Measurements from ENCODE around the gene BCAR3.

The BCAR3 gene

DNA sequence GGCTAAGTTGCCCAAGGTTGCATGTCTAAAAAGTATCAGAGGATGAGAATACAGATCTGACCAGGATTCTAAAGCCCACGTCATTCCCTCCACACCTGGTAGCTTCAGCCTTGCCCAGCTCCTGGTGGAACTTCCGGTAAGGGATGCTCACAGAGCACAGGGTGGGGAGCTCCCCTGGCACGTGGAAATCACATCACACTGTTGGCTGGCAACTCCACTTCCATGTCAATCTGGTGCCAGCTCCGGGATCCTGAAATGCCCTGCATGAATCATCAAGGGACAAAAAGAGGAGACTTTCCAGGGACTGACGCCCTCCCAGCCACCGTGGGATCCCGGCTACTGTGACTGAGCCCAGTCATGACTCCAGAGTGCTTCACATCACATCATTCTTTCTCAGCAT is 12.4 kb upstream of the BCAR3 start:
- no peak overlapping the region for H3K9ac ChIP-seq (ENCODE audit: low read length)
- no peak overlapping the region for H4K91ac ChIP-seq (ENCODE audit: low read depth, low read length)
- no peak overlapping the region for H2AK5ac ChIP-seq (ENCODE audit: low read length)
- no peak overlapping the region for H2AFZ ChIP-seq (ENCODE audit: insufficient read depth, low read length, poor library complexity)
- no peak overlapping the region for H4K8ac ChIP-seq (ENCODE audit: low read depth, low read length)
- no peak overlapping the region for H3K4me2 ChIP-seq (ENCODE audit: low read length)
- peaks cover 2% of the 10 kb centered on the region for H3K79me1 ChIP-seq (ENCODE audit: low read length)
- no peak overlapping the region for H3K23ac ChIP-seq (ENCODE audit: low read length)
- no CpG with 5 or more reads among the region's 7 CpGs for WGBS (ENCODE audit: extremely low coverage, insufficient coverage, insufficient read length)
- H3K27me3 ChIP-seq (ENCODE audit: insufficient read depth, low read length) = no peaks in the 10 kb centered on the region
- no peak overlapping the region for H2BK120ac ChIP-seq (ENCODE audit: insufficient read depth, low read length, poor library complexity)
- H4K12ac ChIP-seq (ENCODE audit: low read depth, low read length) = no peak overlapping the region
- H3K14ac ChIP-seq (ENCODE audit: low read length) = no peak overlapping the region
- H2BK5ac ChIP-seq (ENCODE audit: low read depth, low read length, poor library complexity) = no peak overlapping the region
- no peak overlapping the region for H3K18ac ChIP-seq (ENCODE audit: low read length)
- H3K27ac ChIP-seq (ENCODE audit: low read depth, low read length) = no peak overlapping the region
- H3K4me3 ChIP-seq (ENCODE audit: low read depth, low read length) = no peak overlapping the region
- no peaks in the 10 kb centered on the region for H3K9me3 ChIP-seq (ENCODE audit: insufficient read depth, low read depth, low read length)
- peaks cover 5 to 8% of the 10 kb centered on the region in 2 experiments for H3K4me1 ChIP-seq (ENCODE audit: control insufficient read depth in 1 of 2, insufficient read depth in 2 of 2, low read length in 2 of 2)
- no peak overlapping the region for H2BK12ac ChIP-seq (ENCODE audit: low read length)
- DNase-seq = no peak
- H3K4ac ChIP-seq (ENCODE audit: low read depth, low read length) = no peak overlapping the region
- H3K79me2 ChIP-seq (ENCODE audit: control insufficient read depth, insufficient read depth, low read length, poor library complexity) = no peaks in the 10 kb centered on the region
- H3K36me3 ChIP-seq (ENCODE audit: control insufficient read depth in 1 of 2, insufficient read depth in 2 of 2, low read length in 2 of 2) = no peaks in the 10 kb centered on the region

DNA sequence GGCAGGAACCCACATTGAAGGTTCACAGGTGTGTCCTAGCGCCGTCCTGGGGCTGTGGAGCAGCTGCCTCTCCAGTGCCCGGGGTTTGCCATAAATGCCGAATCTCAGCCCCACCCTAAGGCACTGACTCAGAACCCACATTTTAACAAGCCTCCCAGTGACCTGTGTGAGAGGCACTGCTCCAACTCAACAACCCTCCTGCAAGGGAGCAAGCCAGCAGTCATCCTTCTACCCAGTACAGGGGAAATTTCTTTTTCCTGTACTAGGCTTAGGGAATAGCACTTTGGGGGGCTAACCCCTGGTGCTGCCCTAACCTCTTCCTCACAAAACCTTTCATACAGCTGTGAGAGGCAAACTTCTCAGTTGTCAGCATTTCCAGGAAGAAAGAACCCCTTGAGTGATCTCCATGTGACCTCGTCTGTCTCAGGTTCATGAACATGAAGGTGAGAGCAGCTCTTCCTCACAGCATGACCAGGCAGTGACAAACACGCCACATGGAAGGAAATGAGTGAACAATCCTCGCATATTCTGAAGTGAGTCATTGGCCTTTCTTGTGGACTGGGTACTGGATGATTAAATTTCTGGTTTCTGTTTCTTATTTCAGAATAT is 11.4 kb upstream of the BCAR3 start:
- no peak overlapping the region for H2AFZ ChIP-seq (ENCODE audit: insufficient read depth, low read length, poor library complexity)
- no peak overlapping the region for H3K4ac ChIP-seq (ENCODE audit: low read depth, low read length)
- no peak overlapping the region for H2BK120ac ChIP-seq (ENCODE audit: insufficient read depth, low read length, poor library complexity)
- no peak overlapping the region for H3K9ac ChIP-seq (ENCODE audit: low read length)
- no peaks in the 10 kb centered on the region for H3K9me3 ChIP-seq (ENCODE audit: insufficient read depth, low read depth, low read length)
- peak; percentile 42 to 79 for DNase-seq
- no peaks in the 10 kb centered on the region for H3K79me2 ChIP-seq (ENCODE audit: control insufficient read depth, insufficient read depth, low read length, poor library complexity)
- H3K4me2 ChIP-seq (ENCODE audit: low read length) = no peak overlapping the region
- no CpG with 5 or more reads among the region's 7 CpGs for WGBS (ENCODE audit: extremely low coverage, insufficient coverage, insufficient read length)
- no peak overlapping the region for H2BK12ac ChIP-seq (ENCODE audit: low read length)
- H3K14ac ChIP-seq (ENCODE audit: low read length) = no peak overlapping the region
- H3K18ac ChIP-seq (ENCODE audit: low read length) = no peak overlapping the region
- no peak overlapping the region for H3K23ac ChIP-seq (ENCODE audit: low read length)
- no peaks in the 10 kb centered on the region for H3K27me3 ChIP-seq (ENCODE audit: insufficient read depth, low read length)
- no peak overlapping the region for H3K4me3 ChIP-seq (ENCODE audit: low read depth, low read length)
- no peak overlapping the region for H4K91ac ChIP-seq (ENCODE audit: low read depth, low read length)
- H4K12ac ChIP-seq (ENCODE audit: low read depth, low read length) = no peak overlapping the region
- H3K79me1 ChIP-seq (ENCODE audit: low read length) = peaks cover 2% of the 10 kb centered on the region
- no peak overlapping the region for H3K27ac ChIP-seq (ENCODE audit: low read depth, low read length)
- no peak overlapping the region for H2BK5ac ChIP-seq (ENCODE audit: low read depth, low read length, poor library complexity)
- no peaks in the 10 kb centered on the region for H3K36me3 ChIP-seq (ENCODE audit: control insufficient read depth in 1 of 2, insufficient read depth in 2 of 2, low read length in 2 of 2)
- no peak overlapping the region for H4K8ac ChIP-seq (ENCODE audit: low read depth, low read length)
- no peak overlapping the region for H2AK5ac ChIP-seq (ENCODE audit: low read length)
- H3K4me1 ChIP-seq (ENCODE audit: control insufficient read depth in 1 of 2, insufficient read depth in 2 of 2, low read length in 2 of 2) = peaks cover 5 to 6% of the 10 kb centered on the region in 2 experiments

DNA sequence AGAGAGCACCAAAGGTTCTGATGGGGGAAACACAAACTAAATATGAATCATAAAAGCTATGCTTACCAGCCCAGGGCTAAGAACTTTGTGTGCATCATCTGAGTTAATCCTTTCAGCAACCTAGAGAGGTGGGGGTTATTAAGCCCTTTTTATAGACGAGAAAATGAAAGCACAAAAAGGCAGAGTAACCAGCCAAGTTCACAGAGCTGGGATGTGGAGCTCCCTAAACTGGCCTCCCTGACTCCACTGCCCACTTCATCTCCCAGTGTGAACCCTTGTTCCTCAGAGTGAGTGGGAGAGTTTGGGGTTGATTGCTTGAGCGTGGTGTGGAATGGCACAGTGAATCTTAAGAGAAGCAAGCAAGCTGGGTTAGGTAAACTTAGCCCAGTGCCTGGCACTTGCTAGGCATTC is 10.8 kb upstream of the BCAR3 start:
- no peak overlapping the region for H2BK12ac ChIP-seq (ENCODE audit: low read length)
- no peak overlapping the region for H2BK120ac ChIP-seq (ENCODE audit: insufficient read depth, low read length, poor library complexity)
- no peak overlapping the region for H3K9ac ChIP-seq (ENCODE audit: low read length)
- no peak overlapping the region for H3K14ac ChIP-seq (ENCODE audit: low read length)
- H3K9me3 ChIP-seq (ENCODE audit: insufficient read depth, low read depth, low read length) = no peaks in the 10 kb centered on the region
- H3K79me2 ChIP-seq (ENCODE audit: control insufficient read depth, insufficient read depth, low read length, poor library complexity) = no peaks in the 10 kb centered on the region
- H2AK5ac ChIP-seq (ENCODE audit: low read length) = no peak overlapping the region
- H3K27ac ChIP-seq (ENCODE audit: low read depth, low read length) = no peak overlapping the region
- no peak overlapping the region for H2BK5ac ChIP-seq (ENCODE audit: low read depth, low read length, poor library complexity)
- no peak overlapping the region for H3K4me2 ChIP-seq (ENCODE audit: low read length)
- DNase-seq = no peak
- no CpG with 5 or more reads among the region's 2 CpGs for WGBS (ENCODE audit: extremely low coverage, insufficient coverage, insufficient read length)
- H3K27me3 ChIP-seq (ENCODE audit: insufficient read depth, low read length) = no peaks in the 10 kb centered on the region
- no peak overlapping the region for H2AFZ ChIP-seq (ENCODE audit: insufficient read depth, low read length, poor library complexity)
- no peak overlapping the region for H3K4ac ChIP-seq (ENCODE audit: low read depth, low read length)
- no peak overlapping the region for H3K23ac ChIP-seq (ENCODE audit: low read length)
- H3K4me3 ChIP-seq (ENCODE audit: low read depth, low read length) = no peak overlapping the region
- peaks cover 5 to 6% of the 10 kb centered on the region in 2 experiments for H3K4me1 ChIP-seq (ENCODE audit: control insufficient read depth in 1 of 2, insufficient read depth in 2 of 2, low read length in 2 of 2)
- no peaks in the 10 kb centered on the region for H3K79me1 ChIP-seq (ENCODE audit: low read length)
- H3K36me3 ChIP-seq (ENCODE audit: control insufficient read depth in 1 of 2, insufficient read depth in 2 of 2, low read length in 2 of 2) = no peaks in the 10 kb centered on the region
- H4K12ac ChIP-seq (ENCODE audit: low read depth, low read length) = no peak overlapping the region
- H4K8ac ChIP-seq (ENCODE audit: low read depth, low read length) = no peak overlapping the region
- no peak overlapping the region for H4K91ac ChIP-seq (ENCODE audit: low read depth, low read length)
- no peak overlapping the region for H3K18ac ChIP-seq (ENCODE audit: low read length)

DNA sequence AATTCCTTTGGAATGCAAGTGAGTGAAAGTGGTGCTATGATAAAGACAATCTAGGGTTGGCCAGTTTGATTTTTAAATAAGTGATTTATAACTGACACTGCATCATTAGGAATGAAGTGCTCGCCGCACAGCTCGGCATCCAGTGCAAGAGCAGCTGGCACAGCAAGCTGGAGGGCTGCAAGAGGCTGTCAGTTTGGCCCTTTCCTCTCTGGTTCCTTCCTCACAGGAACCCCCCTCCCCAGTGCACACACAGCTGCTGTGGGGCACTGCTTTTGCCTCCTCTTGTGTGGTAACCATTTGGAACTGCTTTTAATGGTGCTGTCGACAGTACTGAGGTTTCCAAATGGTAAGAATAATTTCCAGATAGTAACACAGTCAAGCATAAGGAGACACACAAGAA is 10.4 kb upstream of the BCAR3 start:
- no peak overlapping the region for H3K4me3 ChIP-seq (ENCODE audit: low read depth, low read length)
- H3K9ac ChIP-seq (ENCODE audit: low read length) = no peak overlapping the region
- WGBS (ENCODE audit: extremely low coverage, insufficient coverage, insufficient read length) = no CpG with 5 or more reads among the region's 4 CpGs
- H2AK5ac ChIP-seq (ENCODE audit: low read length) = no peak overlapping the region
- H4K91ac ChIP-seq (ENCODE audit: low read depth, low read length) = no peak overlapping the region
- no peak overlapping the region for H3K23ac ChIP-seq (ENCODE audit: low read length)
- no peak overlapping the region for H2BK5ac ChIP-seq (ENCODE audit: low read depth, low read length, poor library complexity)
- no peaks in the 10 kb centered on the region for H3K79me1 ChIP-seq (ENCODE audit: low read length)
- no peaks in the 10 kb centered on the region for H3K79me2 ChIP-seq (ENCODE audit: control insufficient read depth, insufficient read depth, low read length, poor library complexity)
- no peak overlapping the region for H3K27ac ChIP-seq (ENCODE audit: low read depth, low read length)
- H4K8ac ChIP-seq (ENCODE audit: low read depth, low read length) = no peak overlapping the region
- no peak overlapping the region for H2BK120ac ChIP-seq (ENCODE audit: insufficient read depth, low read length, poor library complexity)
- no peak overlapping the region for H4K12ac ChIP-seq (ENCODE audit: low read depth, low read length)
- no peak overlapping the region for H3K4ac ChIP-seq (ENCODE audit: low read depth, low read length)
- no peak overlapping the region for H3K4me2 ChIP-seq (ENCODE audit: low read length)
- DNase-seq = no peak
- H2AFZ ChIP-seq (ENCODE audit: insufficient read depth, low read length, poor library complexity) = no peak overlapping the region
- H3K14ac ChIP-seq (ENCODE audit: low read length) = no peak overlapping the region
- no peak overlapping the region for H3K18ac ChIP-seq (ENCODE audit: low read length)
- no peaks in the 10 kb centered on the region for H3K36me3 ChIP-seq (ENCODE audit: control insufficient read depth in 1 of 2, insufficient read depth in 2 of 2, low read length in 2 of 2)
- no peaks in the 10 kb centered on the region for H3K27me3 ChIP-seq (ENCODE audit: insufficient read depth, low read length)
- H3K9me3 ChIP-seq (ENCODE audit: insufficient read depth, low read depth, low read length) = no peaks in the 10 kb centered on the region
- H3K4me1 ChIP-seq (ENCODE audit: control insufficient read depth in 1 of 2, insufficient read depth in 2 of 2, low read length in 2 of 2) = peaks cover 5 to 6% of the 10 kb centered on the region in 2 experiments
- H2BK12ac ChIP-seq (ENCODE audit: low read length) = no peak overlapping the region
